GM21529 (cell line): ENCODE data around the gene AGGF1.
"Not testable (repeated sequence)": the region's sequence is repeated elsewhere in the genome, so short reads cannot be mapped to it uniquely, and the experiment has no call there.

Source experiments
- ATAC-seq: cut with Tn5 transposase; IDR thresholded peaks from one replicate; pipeline ENCODE4 v1.9.1; 2021; ENCODE audit not compliant: unreplicated experiment

The AGGF1 gene

GRCh38 chr5:77030097-77031071 is at the start of gene AGGF1:
Gene AGGF1 (plus strand): TSS chr5:77030404. CDS start chr5:77030767, 363 bp downstream.
- ATAC-seq = peak; percentile 98

GRCh38 chr5:76980518-76981144 is 49.6 kb upstream of the AGGF1 start:
- no peak for ATAC-seq

DNA sequence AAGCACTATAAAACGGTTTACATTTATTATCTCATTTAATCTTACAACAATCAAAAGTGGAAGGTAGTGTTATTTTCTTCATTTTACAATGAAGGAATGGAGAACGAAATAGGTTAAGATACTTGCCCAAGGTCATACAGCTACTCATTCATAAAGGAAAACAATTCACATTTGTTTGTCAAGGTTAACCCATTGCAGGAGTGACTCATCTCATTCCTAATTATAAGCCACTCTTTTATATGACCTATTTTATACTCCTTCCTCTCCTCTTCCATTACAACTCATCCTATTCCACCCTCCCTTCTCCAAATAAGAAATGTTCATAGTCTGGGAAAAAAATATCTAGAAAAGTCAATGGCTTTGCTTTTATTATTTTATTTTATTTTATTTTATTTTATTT is 47.8 kb upstream of the AGGF1 start:
- no peak for ATAC-seq

- ATAC-seq = no peak
Measured at GRCh38 chr5:76983468-76983867, 46.7 kb upstream of the AGGF1 start.

- ATAC-seq = no peak
Measured at GRCh38 chr5:76986825-76987526, 43.2 kb upstream of the AGGF1 start.

- ATAC-seq = no peak
Measured at GRCh38 chr5:76990899-76991459, 39.2 kb upstream of the AGGF1 start.

GRCh38 chr5:76993436-76993835 is 36.8 kb upstream of the AGGF1 start:
- not testable (repeated sequence) for ATAC-seq

DNA sequence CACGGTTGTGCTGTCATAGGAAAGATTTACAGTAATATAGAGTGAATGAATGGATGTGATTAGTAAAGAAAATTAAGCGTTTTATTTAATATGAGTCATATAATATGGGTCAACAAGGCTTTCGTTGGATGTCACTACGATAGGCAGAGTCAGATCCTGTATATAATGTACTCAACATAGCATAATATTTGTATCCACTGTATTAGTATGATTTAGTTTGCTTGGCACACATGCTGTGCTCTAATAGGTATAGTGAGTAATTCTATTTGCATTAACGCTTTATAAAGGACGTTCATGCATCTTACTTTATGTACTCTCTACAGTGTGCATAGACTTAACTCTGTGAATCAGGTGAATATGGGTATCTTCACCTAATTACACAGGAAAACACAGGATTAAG is 35.9 kb upstream of the AGGF1 start:
- no peak for ATAC-seq

DNA sequence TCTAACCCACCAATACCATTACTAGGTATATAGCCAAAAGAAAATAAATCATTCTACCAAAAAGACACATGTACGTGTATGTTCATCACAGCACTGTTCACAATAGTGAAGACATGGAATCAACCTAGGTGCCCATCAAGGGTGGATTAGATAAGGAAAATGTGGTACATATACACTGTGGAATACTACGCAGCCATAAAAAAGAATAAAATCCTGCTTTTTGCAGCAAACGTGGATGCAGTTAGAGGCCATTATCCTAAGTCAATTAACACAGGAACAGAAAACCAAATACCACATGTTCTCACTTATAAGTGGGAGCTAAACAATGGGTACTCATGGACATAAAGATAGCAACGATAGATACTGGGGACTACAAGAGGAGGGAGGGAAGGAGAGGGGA is 32.0 kb upstream of the AGGF1 start:
- ATAC-seq = not testable (repeated sequence)

DNA sequence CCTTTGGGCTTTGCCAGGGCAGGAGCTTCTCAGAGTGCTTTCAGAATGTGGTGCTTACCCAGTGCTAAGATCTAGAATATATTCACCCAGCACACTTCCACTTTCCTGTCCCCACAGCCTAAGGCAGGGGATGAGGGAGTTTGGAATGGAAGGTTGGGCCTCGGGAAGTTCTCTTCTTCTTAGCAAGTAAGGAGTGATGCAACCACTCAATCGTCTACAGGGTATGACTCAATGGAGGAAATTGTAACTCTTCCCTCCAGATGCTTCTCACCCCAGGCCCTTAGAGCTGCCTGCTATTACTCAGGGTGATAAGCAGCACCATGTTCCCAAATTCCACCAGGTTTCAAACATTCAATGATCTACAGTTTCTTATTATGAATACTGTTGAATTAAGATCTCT is 30.8 kb upstream of the AGGF1 start:
- ATAC-seq = no peak

GRCh38 chr5:77003246-77003645 is 27.0 kb upstream of the AGGF1 start:
- no peak for ATAC-seq

DNA sequence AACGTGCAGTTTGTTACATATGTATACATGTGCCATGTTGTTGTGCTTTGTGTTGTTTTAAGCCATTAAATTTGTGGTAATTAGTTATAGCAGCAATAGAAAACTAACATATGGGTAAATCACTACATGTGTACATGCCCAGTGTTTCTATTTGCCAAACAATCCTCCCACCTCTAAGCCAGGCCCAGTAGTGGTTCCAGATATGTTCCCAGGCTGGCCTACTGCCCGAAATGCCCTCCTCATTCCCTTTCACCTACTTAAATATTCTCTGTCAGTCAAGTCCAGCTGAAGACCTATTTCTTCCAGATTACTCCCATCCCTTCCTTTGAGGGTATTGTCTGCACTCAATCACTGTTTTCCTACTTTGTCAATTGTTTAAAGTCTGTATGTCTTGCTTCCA is 24.1 kb upstream of the AGGF1 start:
- no peak for ATAC-seq

DNA sequence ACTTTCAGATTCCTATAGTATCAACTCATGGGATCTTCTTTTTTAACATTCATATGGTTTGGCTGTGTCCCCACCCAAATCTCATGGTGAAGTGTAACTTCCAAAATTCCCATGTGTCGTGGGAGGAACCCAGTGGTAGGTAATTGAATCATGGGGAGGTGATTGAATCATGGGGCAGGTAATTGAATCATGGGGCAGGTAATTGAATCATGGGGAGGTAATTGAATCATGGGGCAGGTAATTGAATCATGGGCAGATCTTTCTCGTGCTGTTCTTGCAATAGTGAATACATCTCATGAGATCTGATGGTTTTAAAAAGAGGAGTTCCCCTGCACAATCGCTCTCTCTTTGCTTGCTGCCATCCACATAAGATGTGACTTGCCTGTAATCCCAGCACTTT is 21.8 kb upstream of the AGGF1 start:
- ATAC-seq = no peak

DNA sequence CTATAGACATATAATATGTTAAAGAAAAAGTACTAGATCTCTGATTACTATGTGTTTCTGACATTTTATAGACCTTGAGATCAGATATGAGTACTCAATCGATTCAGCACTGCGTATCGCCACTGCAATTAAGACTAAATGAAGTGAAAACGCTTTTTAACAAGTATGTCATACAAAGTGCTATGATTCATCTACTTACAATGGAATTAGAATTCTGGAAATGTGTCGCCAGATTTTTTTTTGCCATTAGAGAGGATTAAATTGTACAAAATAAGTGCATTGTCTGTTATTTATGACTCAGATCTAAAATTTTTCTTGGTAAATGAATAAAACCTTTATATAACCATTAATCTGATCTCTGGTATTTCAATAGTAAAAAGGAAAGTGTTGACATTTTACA is 20.0 kb upstream of the AGGF1 start:
- ATAC-seq = no peak

GRCh38 chr5:77011498-77011897 is 18.7 kb upstream of the AGGF1 start:
- ATAC-seq = no peak

DNA sequence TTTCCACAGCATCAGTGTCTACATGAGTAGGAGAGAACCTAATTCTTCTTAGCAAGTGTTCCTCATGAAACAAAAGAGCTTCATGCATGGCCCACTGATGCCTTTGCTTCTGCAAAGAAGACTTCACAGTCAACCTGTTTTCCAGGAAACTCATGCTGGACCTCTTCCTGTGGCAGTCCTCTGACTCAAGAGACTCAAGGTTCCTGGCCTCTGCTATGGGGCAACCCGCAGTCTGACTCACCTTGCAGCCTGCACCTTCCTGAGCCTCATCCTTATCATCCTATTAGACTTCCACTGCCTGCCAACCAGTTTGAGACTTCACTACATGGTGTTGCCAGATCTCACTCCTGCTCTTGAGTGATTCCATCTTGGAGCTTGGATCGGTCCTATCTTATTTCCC is 17.6 kb upstream of the AGGF1 start:
- ATAC-seq = no peak

DNA sequence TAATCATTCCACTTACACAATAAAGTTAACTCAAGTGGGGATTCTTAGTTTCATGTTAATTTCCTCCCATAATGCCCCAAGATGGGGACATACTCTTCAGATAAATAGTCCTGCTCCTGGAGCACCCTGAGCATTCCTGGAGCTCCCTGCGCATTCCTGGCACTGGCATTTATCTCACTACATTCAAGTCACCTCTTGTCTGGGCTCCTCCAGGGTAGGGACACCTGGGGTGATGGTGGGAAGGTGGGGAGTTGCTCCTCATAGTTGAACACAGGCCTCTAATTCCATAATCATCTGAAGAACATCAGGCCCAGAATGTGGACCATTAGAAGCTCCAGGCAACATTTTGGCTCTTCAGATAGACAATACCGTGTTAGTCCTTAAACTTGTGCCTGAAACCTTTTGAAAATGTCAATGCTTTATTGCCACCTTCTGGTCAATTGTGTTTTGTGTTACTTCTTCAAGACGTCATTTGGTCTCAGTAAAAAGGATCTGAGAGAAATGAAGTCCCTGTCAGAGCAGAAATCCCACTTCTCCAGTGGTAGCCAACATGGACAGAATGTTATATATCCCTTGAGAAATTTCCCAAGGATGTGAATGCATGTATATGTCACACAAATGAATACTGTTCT is 14.2 kb upstream of the AGGF1 start:
- ATAC-seq = no peak

GRCh38 chr5:77016962-77017361 is 13.2 kb upstream of the AGGF1 start:
- ATAC-seq = no peak

GRCh38 chr5:77017668-77018067 is 12.5 kb upstream of the AGGF1 start:
- ATAC-seq = no peak

DNA sequence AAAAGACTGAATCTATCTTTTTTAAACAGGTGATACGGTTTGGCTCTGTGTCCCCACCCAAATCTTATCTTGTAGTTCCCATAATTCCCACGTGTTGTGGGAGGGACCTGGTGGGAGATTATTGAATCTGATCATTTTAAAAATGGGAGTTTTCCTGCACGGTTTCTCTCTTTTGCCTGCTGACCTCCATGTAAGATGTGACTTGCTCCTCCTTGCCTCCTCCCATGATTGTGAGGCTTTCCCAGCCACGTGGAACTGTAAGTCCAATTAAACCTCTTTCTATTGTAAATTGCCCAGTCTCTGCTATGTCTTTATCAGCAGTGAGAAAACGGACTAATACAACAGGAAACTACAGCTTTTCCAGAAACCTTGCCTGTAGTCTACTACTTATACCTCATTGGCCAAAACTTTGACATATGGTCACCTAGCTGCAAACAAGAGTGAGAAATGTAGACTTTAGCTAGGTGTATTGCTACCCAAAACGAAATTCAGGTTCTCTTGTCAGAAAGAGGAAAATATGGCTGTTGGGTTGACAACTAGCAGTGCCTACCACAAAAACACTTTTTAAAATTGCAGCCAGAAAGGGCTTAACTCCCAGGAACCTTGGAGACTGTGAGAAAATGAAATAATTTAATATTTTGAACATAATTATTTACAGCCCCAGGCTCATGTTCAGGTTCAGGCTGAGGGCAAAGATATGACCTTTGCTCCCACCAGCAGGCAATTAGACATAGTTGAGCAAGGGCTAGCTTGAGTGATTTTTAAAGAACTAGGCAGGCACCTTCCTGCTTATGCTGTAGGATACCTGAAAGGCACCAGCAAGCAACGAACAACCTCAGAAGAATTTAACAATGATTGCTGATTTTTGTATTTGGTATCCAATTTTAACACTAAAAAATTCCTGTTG is 7.4 kb upstream of the AGGF1 start:
- no peak for ATAC-seq
